Hepatocyte (in vitro differentiated cells): Measurements from ENCODE around the gene SLX4IP. TPM values are rescaled to one million over a fixed set of nuclear protein-coding genes. Genes with fewer than 3 reads are reported as not detected.

ENCODE experiments used
- DNase-seq: peaks from one replicate; pipeline ENCODE4 v3.0.0-alpha.2; 2016; ENCODE audit warnings: low spot score
- H2AFZ ChIP-seq: fragments of 200-600 bp; sonication (generic); 2 replicates; pipeline ENCODE4 v1.6.0; 2016; ENCODE audit warnings: antibody characterized with exemption, mild to moderate bottlenecking
- H3K27ac ChIP-seq: fragments of 200-600 bp; sonication (generic); 2 replicates; pipeline ENCODE4 v1.5.1; 2016; ENCODE audit warnings: mild to moderate bottlenecking
- H3K27me3 ChIP-seq: fragments of 200-600 bp; sonication (generic); 2 replicates; pipeline ENCODE4 v1.6.1; 2016
- H3K36me3 ChIP-seq: fragments of 200-600 bp; sonication (generic); replicated peaks from 2 replicates; pipeline ENCODE4 v1.5.1; 2016; ENCODE audit warnings: low read depth; ENCODE audit not compliant: insufficient read depth
- H3K4me1 ChIP-seq: fragments of 200-600 bp; sonication (generic); 2 replicates; pipeline ENCODE4 v1.5.1; 2016; ENCODE audit warnings: mild to moderate bottlenecking, moderate library complexity; ENCODE audit not compliant: insufficient read depth
- H3K4me2 ChIP-seq: fragments of 200-600 bp; sonication (generic); 2 replicates; pipeline ENCODE4 v1.6.0; 2016
- H3K4me3 ChIP-seq: fragments of 200-600 bp; sonication (generic); 2 replicates; pipeline ENCODE4 v1.5.1; 2016; ENCODE audit warnings: mild to moderate bottlenecking
- H3K79me2 ChIP-seq: fragments of 200-600 bp; sonication (generic); 2 replicates; pipeline ENCODE4 v1.6.0; 2017; ENCODE audit warnings: mild to moderate bottlenecking
- H3K9me2 ChIP-seq: fragments of 200-600 bp; sonication (generic); replicated peaks from 2 replicates; pipeline ENCODE4 v1.6.0; 2017; ENCODE audit warnings: mild to moderate bottlenecking; ENCODE audit not compliant: insufficient read depth
- H3K9me3 ChIP-seq: fragments of 200-600 bp; sonication (generic); 2 replicates; pipeline ENCODE4 v1.5.1; 2016; ENCODE audit warnings: low read depth, mild to moderate bottlenecking
- H4K20me1 ChIP-seq: fragments of 200-600 bp; sonication (generic); 2 replicates; pipeline ENCODE4 v1.6.0; 2016; ENCODE audit warnings: mild to moderate bottlenecking; ENCODE audit not compliant: insufficient read depth, poor library complexity, severe bottlenecking
- CTCF ChIP-seq: fragments of 200-600 bp; sonication (generic); IDR thresholded peaks from 2 replicates; pipeline ENCODE4 v1.5.1; 2016; ENCODE audit warnings: antibody characterized with exemption, mild to moderate bottlenecking; ENCODE audit not compliant: poor library complexity
- EZH2 ChIP-seq: fragments of 200-600 bp; sonication (generic); IDR thresholded peaks from 2 replicates; pipeline ENCODE4 v1.6.1; 2016; ENCODE audit warnings: antibody characterized with exemption, mild to moderate bottlenecking, borderline replicate concordance
- EZH2phosphoT487 ChIP-seq: fragments of 200-600 bp; sonication (generic); IDR thresholded peaks from one replicate; pipeline ENCODE4 v1.6.1; 2018; ENCODE audit warnings: antibody characterized with exemption, mild to moderate bottlenecking, low read depth, moderate library complexity; ENCODE audit not compliant: unreplicated experiment, severe bottlenecking
- WGBS: methylation state at CpG from one replicate; pipeline ENCODE4 v1.1.6; 2016; ENCODE audit warnings: low lambda C conversion rate; ENCODE audit errors: missing lambda C conversion rate; 5-methylcytosine and 5-hydroxymethylcytosine counted together
- polyA plus RNA-seq: library from polyadenylated mRNA; unstranded; fragments of >200 nt; fragmentation: Nextera tagmentation; extraction: Ambion mirVana; gene quantifications from 2 replicates; pipeline ENCODE4 v1.2.1, GENCODE V29; 2016
- total RNA-seq: library from RNA; depleted of rRNA; stranded (reverse); fragments of >200 nt; gene quantifications from 2 replicates; pipeline ENCODE4 v1.2.3, GENCODE V29; 2014

Gene SLX4IP
- total and polyA plus RNA-seq, 2 experiments from 2014 or later, result 2.9 to 5.7 TPM

GRCh38 chr20:10430000-10430466, 5.1 kb upstream of the SLX4IP start:
- H3K9me2 ChIP-seq, result no peaks in the 10 kb centered on the region
- no peak overlapping the region for H3K27ac ChIP-seq
- peaks cover 5% of the 10 kb centered on the region for H4K20me1 ChIP-seq
- H3K36me3 ChIP-seq, result no peaks in the 10 kb centered on the region
- H3K4me3 ChIP-seq, result no peak overlapping the region
- TF ChIP-seq EZH2 (no peak), CTCF (no peak), EZH2phosphoT487 (no peak)
- peaks cover 75% of the 10 kb centered on the region for H3K79me2 ChIP-seq
- no peaks in the 10 kb centered on the region for H3K27me3 ChIP-seq
- no peak overlapping the region for H2AFZ ChIP-seq
- H3K9me3 ChIP-seq, result no peaks in the 10 kb centered on the region
- DNase-seq, result no peak
- H3K4me2 ChIP-seq, result no peak overlapping the region
- no peaks in the 10 kb centered on the region for H3K4me1 ChIP-seq

DNA sequence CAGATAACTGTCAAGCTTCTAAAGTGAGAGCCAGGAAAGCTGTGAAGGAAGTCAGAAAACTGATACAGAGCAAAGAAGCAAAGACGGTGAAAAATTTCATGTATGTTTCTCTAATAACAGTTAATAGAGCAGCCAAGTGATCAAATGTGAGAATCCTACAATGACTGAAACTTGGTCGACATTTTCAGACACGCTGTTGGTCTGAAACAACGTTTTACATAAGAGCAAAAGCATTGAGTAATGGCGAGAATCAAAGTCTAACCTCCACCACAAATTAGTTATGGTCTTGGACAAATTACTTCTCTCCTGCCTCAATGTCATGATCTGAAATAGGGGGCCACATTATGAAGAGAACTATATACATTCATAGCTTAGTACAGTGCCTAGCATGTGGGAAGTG, 4.4 kb upstream of the SLX4IP start:
- no peak for DNase-seq
- WGBS, result 95% methylated on average over 5 of the region's 5 CpGs
- Histone ChIP-seq H4K20me1 (peaks cover 5% of the 10 kb centered on the region), H3K4me1 (no peaks in the 10 kb centered on the region), H3K27ac (no peak overlapping the region), H3K4me2 (no peak overlapping the region), H3K27me3 (no peaks in the 10 kb centered on the region), H2AFZ (no peak overlapping the region), H3K79me2 (peaks cover 70% of the 10 kb centered on the region), H3K36me3 (no peaks in the 10 kb centered on the region), H3K4me3 (no peak overlapping the region), H3K9me3 (no peaks in the 10 kb centered on the region), H3K9me2 (no peaks in the 10 kb centered on the region)
- TF ChIP-seq EZH2phosphoT487, result no peak
- TF ChIP-seq EZH2, result no peak
- no peak for TF ChIP-seq CTCF

- WGBS, result 72% methylated on average over 1 of the region's 1 CpG
- H3K27me3 ChIP-seq, result no peaks in the 10 kb centered on the region
- TF ChIP-seq EZH2 (no peak), EZH2phosphoT487 (no peak), CTCF (no peak)
- peaks cover 74% of the 10 kb centered on the region for H3K79me2 ChIP-seq
- H2AFZ ChIP-seq, result no peak overlapping the region
- no peak overlapping the region for H3K4me3 ChIP-seq
- H3K9me3 ChIP-seq, result no peaks in the 10 kb centered on the region
- H3K4me1 ChIP-seq, result peaks cover 6% of the 10 kb centered on the region
- no peaks in the 10 kb centered on the region for H4K20me1 ChIP-seq
- no peak overlapping the region for H3K27ac ChIP-seq
- no peaks in the 10 kb centered on the region for H3K36me3 ChIP-seq
- no peaks in the 10 kb centered on the region for H3K9me2 ChIP-seq
- no peak for DNase-seq
- H3K4me2 ChIP-seq, result no peak overlapping the region
These were observed 3.0 kb upstream of the SLX4IP start for GRCh38 chr20:10432079-10432478.
